NCI-H1092 (cell line): ENCODE data around the gene PDE4B.
"Not testable (repeated sequence)": the region's sequence is repeated elsewhere in the genome, so short reads cannot be mapped to it uniquely, and the experiment has no call there.

Source experiments
- DNase-seq: peaks from one replicate; lab custom pipeline; 2025; lab: John Stamatoyannopoulos, UW

PDE4B gene

GRCh38 chr1:66312271-66312990, 519.7 kb downstream of the PDE4B start:
- no peak for DNase-seq

DNA sequence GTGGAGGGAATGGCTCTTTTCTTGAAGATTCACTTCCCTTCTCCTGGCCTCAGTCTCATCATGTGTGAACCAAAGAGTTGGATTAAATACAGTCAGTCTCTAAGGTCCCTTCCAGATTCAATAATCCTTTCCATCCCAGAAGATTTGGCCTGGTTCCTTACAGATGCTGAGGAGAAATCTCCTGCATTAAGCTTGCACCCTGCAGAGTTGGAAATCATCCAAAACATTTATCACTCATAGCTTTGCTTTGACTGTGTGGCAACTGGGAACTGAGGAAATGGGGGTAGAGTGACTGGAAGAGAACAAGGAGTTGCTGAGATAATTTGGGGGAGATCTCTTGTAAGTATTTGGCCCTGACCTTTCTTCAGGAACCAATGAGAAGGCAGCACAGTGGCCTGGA, 520.7 kb downstream of the PDE4B start:
- DNase-seq, result no peak

- DNase-seq, result no peak
These were observed 523.0 kb downstream of the PDE4B start for GRCh38 chr1:66315671-66316070.

GRCh38 chr1:66316464-66317247, 524.0 kb downstream of the PDE4B start:
- DNase-seq, result no peak

DNA sequence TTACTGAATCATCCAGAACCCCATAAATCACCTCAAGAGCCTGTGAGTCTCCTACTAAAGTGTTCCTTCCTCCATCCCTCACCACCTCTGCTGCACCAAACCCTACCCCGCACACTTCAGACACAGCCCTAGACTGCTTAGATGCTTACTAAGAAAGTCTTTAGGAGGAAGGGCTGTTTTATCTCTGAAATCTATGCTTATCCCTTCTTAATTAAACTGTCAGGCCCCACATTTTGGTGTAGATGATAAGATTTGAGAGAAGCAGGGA, 524.5 kb downstream of the PDE4B start:
- DNase-seq, result no peak

DNA sequence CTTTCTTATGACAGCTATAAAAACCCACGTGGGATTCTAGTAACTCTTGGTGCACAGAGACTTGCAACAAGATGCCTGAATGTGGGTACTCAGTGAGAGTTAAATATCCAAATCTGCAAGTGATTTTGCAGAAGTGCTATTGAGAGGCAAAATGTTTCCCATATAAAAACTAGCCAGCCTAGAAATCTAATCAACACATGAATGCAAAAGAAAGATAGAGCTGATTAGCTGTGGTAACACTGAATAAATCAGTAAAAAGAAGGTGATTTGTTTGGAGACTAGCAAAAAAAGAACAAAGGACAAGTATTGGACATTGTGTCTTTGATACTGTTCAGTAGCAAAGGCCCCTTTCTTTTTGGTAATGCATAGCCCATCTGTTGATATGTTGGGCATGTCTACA, 527.5 kb downstream of the PDE4B start:
- DNase-seq, result no peak

GRCh38 chr1:66322462-66322861, 529.8 kb downstream of the PDE4B start:
- DNase-seq, result not testable (repeated sequence)

DNA sequence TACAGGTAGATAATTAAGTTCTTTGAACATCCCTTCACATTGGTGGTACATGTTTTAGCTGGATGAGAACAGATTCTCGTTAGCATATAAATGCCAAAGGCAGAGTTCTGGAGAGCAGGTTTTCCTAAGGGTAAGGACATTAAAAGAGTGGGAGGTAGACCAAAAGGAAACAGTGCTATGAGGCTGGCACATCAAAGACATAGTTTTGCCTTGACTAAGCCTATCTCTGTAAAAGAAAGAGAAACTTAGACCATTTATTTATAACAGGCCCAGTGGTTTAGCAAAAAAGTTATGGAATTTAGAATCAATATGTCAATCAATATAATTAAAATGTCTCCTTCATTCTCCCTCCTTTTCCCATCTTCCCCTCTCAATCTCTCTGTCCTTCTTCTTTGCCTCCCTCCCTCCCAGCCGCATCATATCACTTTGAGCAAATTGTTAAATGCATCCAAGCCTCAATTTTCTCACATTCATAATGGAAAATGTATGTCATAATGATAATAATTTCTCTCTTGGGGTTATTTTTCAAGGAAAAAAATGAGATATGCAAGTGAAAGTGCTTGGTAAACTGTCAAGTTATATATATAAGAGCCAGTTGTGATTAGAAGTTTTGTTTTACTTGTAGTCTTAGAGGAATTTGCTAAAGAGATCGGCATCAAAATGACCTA, 531.4 kb downstream of the PDE4B start:
- DNase-seq, result no peak

DNA sequence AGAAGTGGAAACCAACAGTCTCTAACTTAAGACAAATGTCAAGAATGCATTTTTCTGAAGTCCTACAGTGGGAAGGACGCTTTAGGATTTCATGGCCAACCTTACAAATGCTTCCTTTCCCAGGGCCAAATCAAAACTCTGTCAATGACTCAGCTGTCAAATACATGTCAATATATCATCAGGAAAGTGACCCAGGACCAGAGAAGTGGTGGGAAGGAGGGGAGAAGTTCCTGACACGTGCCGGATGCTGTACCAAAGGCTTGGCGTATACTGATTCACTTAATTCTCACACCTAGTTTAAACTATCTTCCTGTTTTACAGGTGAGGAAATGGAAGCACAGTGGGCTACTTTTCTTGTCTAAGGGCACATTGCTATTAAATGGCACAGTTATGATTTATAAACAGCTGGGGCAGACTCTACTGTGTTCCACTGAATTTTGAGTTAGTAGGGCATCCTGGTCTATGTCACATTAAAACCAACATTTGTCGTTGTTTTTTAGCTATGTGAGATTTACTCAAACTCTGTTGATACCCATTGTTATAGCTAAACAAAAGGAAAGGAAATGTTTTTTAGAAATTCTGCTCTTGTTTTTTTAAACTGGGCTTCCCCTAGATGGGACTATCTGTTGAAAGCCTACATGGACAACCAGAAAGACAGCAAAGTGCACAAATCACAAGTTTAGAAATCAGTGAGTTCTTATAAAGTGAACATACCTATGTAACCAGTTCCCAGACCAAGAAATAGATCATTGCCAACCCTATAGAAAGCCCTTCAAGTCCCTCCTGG, 533.1 kb downstream of the PDE4B start:
- DNase-seq, result no peak

GRCh38 chr1:66326867-66327266, 534.2 kb downstream of the PDE4B start:
- DNase-seq, result no peak

GRCh38 chr1:66327588-66327987, 534.9 kb downstream of the PDE4B start:
- DNase-seq, result no peak

DNA sequence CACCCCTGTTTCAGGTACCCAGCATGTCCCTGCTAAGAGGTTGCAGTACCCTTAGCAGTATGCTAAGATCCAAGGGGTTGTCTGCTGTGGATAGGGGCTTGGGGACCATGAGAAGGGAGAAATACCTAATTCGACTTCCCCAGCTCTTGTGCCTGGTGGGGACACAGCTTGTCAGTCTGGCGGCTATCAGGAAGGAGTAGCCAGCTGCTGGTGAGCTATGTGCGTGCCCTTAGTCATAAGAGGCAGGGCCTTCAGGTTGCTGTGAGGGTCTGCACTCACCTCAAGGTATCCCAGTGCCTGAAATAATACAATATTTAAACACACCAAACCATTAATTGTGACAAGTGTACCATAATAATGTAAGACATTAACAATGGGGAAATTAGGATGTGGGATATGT, 536.2 kb downstream of the PDE4B start:
- no peak for DNase-seq

- no peak for DNase-seq
These were observed 538.0 kb downstream of the PDE4B start for GRCh38 chr1:66330722-66331141.

DNA sequence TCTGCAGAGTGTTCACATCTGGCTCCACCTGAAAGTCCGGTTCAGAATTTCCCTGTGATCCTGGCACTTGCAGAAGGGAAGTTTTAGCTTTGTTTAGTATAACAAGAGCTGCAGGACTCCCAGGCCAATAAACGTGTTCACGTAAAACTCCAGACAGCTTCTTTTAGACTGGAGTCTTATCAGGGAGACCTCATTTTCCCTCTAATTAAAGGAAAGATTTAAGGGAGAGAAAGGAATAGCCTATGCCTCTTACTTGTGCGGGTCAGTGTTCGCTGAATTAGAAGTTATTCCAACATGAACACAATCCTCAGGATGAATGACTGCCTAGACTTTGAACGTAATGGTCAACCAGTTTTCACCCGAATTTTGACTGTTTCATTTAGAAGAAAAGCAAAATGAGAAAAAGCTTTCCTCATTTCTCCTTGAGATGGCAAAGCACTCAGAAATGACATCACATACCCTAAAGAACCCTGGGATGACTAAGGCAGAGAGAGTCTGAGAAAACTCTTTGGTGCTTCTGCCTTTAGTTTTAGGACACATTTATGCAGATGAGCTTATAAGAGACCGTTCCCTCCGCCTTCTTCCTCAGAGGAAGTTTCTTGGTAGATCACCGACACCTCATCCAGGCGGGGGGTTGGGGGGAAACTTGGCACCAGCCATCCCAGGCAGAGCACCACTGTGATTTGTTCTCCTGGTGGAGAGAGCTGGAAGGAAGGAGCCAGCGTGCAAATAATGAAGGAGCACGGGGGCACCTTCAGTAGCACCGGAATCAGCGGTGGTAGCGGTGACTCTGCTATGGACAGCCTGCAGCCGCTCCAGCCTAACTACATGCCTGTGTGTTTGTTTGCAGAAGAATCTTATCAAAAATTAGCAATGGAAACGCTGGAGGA, 539.2 kb downstream of the PDE4B start:
- DNase-seq, result no peak

- no peak for DNase-seq
These were observed 539.8 kb downstream of the PDE4B start for GRCh38 chr1:66332548-66332901.

DNA sequence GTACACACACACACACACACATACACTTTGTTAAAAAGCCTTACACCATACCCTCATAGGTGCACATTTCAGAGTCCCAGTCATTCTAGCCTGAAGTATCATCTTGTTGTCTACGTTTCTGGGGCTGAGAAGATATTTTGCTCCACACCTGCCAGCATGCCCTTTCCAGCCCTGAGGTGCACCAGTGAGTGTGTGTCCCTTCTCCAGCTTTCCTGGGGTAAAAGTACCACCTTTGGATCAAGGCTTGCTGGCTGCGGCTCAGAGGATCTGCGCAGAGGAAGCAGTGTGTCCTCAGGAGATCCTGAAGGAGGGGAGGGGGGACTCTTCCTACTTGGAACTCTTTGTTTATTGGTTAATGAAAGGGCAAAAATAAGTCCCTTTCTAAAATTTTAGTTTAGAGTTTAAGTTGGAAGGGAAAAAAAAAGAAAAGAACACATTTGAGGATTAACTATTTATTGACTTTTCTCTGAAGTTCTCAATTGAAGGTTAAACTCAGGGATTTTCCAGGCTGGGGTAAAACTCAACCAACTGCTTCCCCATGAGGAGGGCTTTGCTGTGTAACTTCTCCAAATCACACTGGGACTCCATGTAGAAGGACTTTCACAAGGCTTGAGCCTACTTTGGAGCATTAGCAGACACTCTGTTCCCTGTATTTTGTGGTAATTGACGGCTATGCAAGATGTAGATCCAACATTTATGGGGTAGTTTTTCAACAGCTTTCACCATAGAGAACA, 540.9 kb downstream of the PDE4B start:
- DNase-seq, result no peak

DNA sequence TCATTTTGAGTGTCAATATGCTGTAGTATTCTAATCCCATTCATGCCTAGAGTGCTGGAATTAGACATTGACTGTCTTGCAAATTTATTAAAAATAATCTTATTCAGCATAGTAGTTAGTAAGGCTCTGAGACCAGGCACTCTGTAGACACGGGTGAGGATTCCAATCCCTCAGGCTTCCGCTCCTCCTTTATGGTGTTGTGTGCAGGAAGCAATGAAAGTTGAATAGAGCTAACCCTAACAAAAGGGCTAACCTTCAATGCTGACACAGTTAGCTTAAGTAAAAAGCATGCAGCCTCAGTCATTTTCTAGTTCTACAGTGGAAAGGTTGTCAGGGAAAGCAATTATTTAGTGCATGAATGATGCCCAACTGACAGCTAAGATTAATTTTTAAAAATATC, 541.6 kb downstream of the PDE4B start:
- DNase-seq, result no peak

GRCh38 chr1:66335125-66335524, 542.4 kb downstream of the PDE4B start:
- DNase-seq, result no peak

- no peak for DNase-seq
These were observed 543.4 kb downstream of the PDE4B start for GRCh38 chr1:66335859-66336640.

DNA sequence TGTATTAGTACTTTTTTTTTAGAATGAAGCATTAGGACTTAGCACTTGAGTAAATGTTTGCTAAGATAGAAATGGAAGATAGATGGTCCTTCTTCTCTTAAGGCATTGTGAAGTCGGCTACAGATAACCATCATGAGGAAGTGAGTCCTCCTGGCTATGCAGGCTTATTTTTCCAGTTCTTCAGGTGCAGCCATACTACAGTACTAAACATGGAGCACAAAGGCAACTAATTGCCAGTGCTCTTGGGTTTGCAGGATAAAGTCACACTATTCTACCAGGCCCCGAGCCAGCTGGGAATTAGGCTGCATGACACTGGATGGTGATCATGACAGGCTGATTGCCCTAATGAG, 543.9 kb downstream of the PDE4B start:
- no peak for DNase-seq
